ENCODE measurements around the gene MORC2. TPM values are rescaled to one million over a fixed set of nuclear protein-coding genes. Genes with fewer than 3 reads are reported as not detected.

The MORC2 gene
- total and polyA plus RNA-seq, 2 experiments from 2014 or later, result 19.4 to 30.3 TPM

DNA sequence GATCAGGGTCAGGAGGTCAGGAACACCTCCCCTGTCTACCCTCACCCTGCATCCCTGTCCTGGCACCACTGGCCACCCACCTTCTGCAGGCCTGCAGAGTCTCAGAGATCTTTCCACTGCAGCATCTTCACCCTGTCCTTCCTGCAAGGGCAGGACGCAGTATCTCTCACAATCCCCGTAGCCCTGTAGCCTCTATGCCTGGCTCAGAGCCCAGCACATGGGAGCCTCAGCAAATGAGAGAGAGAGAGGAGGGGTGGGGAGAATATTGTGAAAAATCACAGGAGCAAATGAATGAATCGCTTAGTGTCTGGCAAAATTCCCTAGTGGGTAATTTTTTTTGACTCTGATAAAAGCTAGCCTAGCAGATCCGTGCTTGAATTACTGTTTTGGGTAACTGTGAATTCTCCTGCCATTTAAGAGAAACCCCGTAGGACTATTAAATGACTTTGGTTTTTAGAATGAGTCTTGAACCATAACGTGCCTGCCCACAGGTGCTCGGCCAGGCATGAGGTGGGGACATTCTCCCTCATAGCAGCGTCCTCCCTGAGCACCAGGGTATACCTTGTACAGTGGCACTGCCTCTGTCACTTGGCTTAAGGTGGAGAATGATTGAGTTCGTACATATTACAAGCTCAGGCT, 91.5 kb downstream of the MORC2 start:
- DNase-seq (ENCODE audit: low read depth in 1 of 2, low spot score in 1 of 2), result peak in 1 of 2 donors; percentile 92
- Histone ChIP-seq H3K27me3 (no peaks in the 10 kb centered on the region), H3K4me1 (ENCODE audit: low read depth) (peaks cover 25% of the 10 kb centered on the region), H3K27ac (no peak overlapping the region), H3K36me3 (no peaks in the 10 kb centered on the region), H3K4me3 (no peak overlapping the region), H3K9me3 (ENCODE audit: low read depth) (no peaks in the 10 kb centered on the region)
- no peak for TF ChIP-seq CTCF (IDR thresholded peaks at IDR 0.05; ENCODE audit: low read depth, low read length)

- Histone ChIP-seq H3K4me1 (ENCODE audit: low read depth) (peaks cover 17% of the 10 kb centered on the region), H3K9me3 (ENCODE audit: low read depth) (no peaks in the 10 kb centered on the region), H3K27ac (no peak overlapping the region), H3K27me3 (no peaks in the 10 kb centered on the region), H3K4me3 (no peak overlapping the region), H3K36me3 (no peaks in the 10 kb centered on the region)
- no peak for DNase-seq (ENCODE audit: low read depth in 1 of 2, low spot score in 1 of 2)
- TF ChIP-seq CTCF (IDR thresholded peaks at IDR 0.05; ENCODE audit: low read depth, low read length), result no peak
Measured at GRCh38 chr22:30876221-30876751, 92.3 kb downstream of the MORC2 start.

GRCh38 chr22:30875481-30876215, 92.9 kb downstream of the MORC2 start:
- H3K36me3 ChIP-seq, result no peaks in the 10 kb centered on the region
- TF ChIP-seq CTCF (IDR thresholded peaks at IDR 0.05; ENCODE audit: low read depth, low read length), result no peak
- no peaks in the 10 kb centered on the region for H3K27me3 ChIP-seq
- no peak for DNase-seq (ENCODE audit: low read depth in 1 of 2, low spot score in 1 of 2)
- peaks cover 13% of the 10 kb centered on the region for H3K4me1 ChIP-seq (ENCODE audit: low read depth)
- no peak overlapping the region for H3K4me3 ChIP-seq
- H3K27ac ChIP-seq, result no peak overlapping the region
- H3K9me3 ChIP-seq (ENCODE audit: low read depth), result no peaks in the 10 kb centered on the region

Other genes starting within 250 kb of the MORC2 start
- 54.9 and 85.5 TPM in 2 replicates for gene TUG1, start 491 bp upstream of the MORC2 start, total RNA-seq
- gene TUG1, start 491 bp upstream of the MORC2 start, polyA plus RNA-seq, result 58.9 and 75.9 TPM in 2 replicates
- 29.0 and 72.0 TPM in 2 replicates for gene SMTN, start 112.5 kb upstream of the MORC2 start, total RNA-seq
- 33.9 and 54.0 TPM in 2 replicates for gene SMTN, start 112.5 kb upstream of the MORC2 start, polyA plus RNA-seq
- 88.8 and 111 TPM in 2 replicates for gene SELENOM, start 138.8 kb upstream of the MORC2 start, total RNA-seq
- gene SELENOM, start 138.8 kb upstream of the MORC2 start, polyA plus RNA-seq, result 84.0 and 97.4 TPM in 2 replicates
- 19.8 and 25.9 TPM in 2 replicates for gene INPP5J, start 154.2 kb upstream of the MORC2 start, total RNA-seq
- 21.9 and 26.0 TPM in 2 replicates for gene INPP5J, start 154.2 kb upstream of the MORC2 start, polyA plus RNA-seq
- 1.1 and 10.0 TPM in 2 replicates for gene PLA2G3, start 171.7 kb upstream of the MORC2 start, total RNA-seq
- 7.3 TPM in 1 of 2 replicates, not detected in the other for gene PLA2G3, start 171.7 kb upstream of the MORC2 start, polyA plus RNA-seq
- gene RNF185, start 191.4 kb upstream of the MORC2 start, total RNA-seq, result 20.5 and 26.9 TPM in 2 replicates
- gene RNF185, start 191.4 kb upstream of the MORC2 start, polyA plus RNA-seq, result 30.1 and 30.3 TPM in 2 replicates
- 29.4 and 32.8 TPM in 2 replicates for gene LIMK2, start 243.5 kb upstream of the MORC2 start, total RNA-seq
- gene LIMK2, start 243.5 kb upstream of the MORC2 start, polyA plus RNA-seq, result 23.2 and 31.4 TPM in 2 replicates

Measured in cardiac muscle cell (in vitro differentiated cells and primary cell).